Adipose tissue (tissue), 3 donors: ENCODE data around the gene ALOX15. TPM values are rescaled to one million over a fixed set of nuclear protein-coding genes. Genes with fewer than 3 reads are reported as not detected.
"Not testable (repeated sequence)": the region's sequence is repeated elsewhere in the genome, so short reads cannot be mapped to it uniquely, and the experiment has no call there.

Experiments
- H3K27ac ChIP-seq: one replicate; pipeline ENCODE4 v1.5.1; 2013; ENCODE audit warnings: low read depth, low read length
- WGBS, 3 donors: extraction: QIAGEN DNeasy Blood & Tissue Kit; methylation state at CpG; one replicate each; pipeline ENCODE4 v1.1.7; 2013; 5-methylcytosine and 5-hydroxymethylcytosine counted together
- polyA plus RNA-seq, 3 donors: library from polyadenylated mRNA; stranded (reverse); fragments of 200-250 nt; gene quantifications; one replicate each; pipeline ENCODE4 v1.2.3, GENCODE V29; 2013
- donor health status: healthy with polysubstance abuse.
- donor health status: Bipolar disorder and iron deficiency.
- donor health status: healthy.

The ALOX15 gene
- polyA plus RNA-seq, 3 donors, result 0.09 to 9.6 (median 2.5) TPM

DNA sequence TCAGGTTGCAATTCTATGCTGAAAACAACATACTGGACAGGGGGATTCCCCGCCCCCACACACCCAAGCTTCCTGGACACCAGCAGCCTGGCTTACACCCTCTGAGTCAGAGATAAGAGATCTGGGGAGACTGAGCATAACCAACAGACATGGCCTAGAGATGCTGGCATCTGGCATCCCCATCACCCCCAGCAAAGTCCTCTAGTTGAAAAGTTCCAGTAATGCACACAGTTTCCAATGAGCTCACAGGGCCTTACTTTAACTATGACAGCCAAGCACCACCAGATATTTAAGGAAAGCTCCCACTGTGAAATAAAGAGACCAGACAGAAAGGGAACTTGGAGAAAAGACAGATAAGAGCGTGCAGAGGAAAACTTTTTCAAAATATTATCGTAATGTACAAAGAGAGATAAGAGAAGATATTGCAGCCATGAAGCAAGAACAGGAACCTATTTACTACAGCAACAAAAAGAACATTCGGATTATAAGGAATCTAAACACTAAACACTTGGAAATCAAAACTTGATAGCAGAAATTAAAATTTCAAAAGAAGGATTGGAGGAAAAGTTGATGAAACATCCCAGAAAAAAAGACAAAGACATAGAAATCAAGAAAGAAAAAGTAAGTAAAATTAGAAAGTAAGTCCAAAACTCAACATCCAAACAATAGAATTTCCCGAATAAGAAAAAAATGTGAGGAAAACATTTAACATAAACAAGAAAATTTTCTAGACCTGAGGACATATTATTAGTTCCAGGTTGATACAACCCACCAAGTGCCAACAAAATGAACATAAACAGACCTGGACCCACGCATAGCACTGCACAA lies 17.2 kb upstream of the ALOX15 start:
- WGBS, 3 donors, result 66 to 73% (median 72%) methylated on average over 6 of the region's 6 CpGs
- H3K27ac ChIP-seq, result no peak overlapping the region

DNA sequence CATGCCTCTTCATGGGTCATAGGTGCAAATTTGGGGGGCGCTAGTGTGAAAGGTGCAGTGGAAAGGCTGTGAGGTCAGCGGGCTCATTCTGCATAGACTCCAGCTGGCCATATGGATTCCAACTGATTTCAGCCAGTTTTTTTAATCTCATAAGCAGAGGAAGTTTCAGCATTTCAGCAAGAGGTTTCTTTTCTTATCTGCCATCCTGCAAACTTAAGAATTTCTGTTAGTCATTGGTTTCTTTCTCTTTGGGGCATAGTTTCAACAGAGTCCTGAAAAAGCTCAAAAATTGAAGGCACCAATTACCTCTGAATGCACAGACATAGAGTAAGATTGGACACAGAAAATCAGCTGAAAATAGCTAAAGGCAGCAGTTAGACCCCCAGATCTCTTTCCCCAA lies 16.2 kb upstream of the ALOX15 start:
- no peak overlapping the region for H3K27ac ChIP-seq
- WGBS, 3 donors, result 86 to 94% (median 91%) methylated on average over 2 of the region's 2 CpGs

DNA sequence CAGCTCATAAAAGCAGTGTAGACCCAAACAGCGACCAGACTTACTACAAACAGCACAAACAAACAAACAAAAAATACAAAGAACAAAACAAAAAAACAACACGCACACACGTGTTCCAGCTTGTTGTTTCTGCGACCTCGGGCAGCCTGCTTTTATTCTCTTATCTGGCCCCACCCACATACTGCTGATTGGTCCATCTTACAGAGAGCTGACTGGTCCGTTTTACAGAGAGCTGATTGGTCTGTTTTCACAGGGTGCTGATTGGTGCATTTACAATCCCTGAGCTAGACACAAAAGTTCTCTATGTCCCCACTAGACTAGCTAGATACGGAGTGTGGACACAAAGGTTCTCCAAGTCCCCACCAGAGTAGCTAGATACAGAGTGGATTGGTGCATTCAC lies 14.5 kb upstream of the ALOX15 start:
- H3K27ac ChIP-seq, result not testable (repeated sequence)
- 84 to 93% (median 84%) methylated on average over 7 of the region's 7 CpGs for WGBS, 3 donors

DNA sequence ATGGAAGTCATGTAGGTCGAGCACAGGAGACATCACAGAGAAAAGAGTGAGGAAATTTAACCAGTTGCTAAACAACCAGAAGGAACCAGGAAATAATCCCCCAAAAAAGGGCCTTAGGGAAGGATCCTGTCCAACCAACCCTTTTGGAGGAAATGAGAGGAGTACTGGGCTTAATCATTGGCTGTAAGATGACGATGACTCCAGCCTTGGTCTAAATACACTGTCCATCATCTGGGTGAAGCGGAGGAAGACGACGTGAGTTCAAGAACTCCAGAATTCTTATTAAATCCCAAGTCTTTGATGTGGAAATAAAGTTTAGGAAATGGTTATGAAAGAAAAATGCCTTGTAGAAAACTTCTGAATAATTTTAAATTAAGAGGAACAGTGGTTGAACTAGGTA lies 11.5 kb upstream of the ALOX15 start:
- WGBS, 3 donors, result 73 to 77% (median 75%) methylated on average over 5 of the region's 5 CpGs
- H3K27ac ChIP-seq, result no peak overlapping the region

DNA sequence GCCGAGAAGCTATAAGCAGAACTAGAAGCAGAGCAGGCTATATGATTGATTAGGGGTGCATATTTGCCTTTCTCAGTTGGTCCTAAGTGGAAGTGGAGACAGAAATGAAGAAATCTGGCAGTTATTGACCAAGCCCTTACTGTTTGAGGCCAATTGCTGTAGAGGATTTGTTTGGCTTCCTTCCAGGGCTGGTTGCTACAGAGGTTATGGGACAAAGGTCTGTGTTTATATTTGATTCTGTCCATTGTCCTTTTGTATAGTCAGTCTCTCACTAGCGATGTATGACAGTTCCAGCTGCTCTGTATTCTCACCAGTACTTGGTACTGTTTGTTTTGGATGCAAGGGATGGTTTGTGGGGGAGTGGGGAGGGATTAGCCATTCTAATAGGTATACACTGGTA lies 7.3 kb upstream of the ALOX15 start:
- 21 to 38% (median 25%) methylated on average over 2 of the region's 2 CpGs for WGBS, 3 donors
- no peak overlapping the region for H3K27ac ChIP-seq

DNA sequence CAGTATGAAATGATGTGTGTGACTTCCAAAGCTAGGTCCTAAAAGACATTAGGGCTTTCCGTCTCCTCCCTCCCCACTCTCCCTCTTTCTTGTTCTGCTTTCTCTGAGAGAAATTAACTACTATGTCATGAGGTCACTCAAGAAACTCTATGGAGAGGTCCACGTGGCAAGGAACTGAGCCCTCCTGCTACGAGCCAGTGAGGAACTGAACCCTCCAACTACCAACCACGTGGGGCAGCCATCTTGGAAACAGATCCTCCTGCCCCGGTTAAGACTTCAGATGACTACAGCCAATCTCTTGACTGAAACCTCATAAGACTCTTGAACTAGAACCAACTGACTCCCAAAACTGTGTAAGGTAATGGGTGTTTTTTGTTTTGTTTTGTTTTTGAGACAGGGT lies 4.2 kb upstream of the ALOX15 start:
- 60 to 72% (median 62%) methylated on average over 5 of the region's 5 CpGs for WGBS, 3 donors
- no peak overlapping the region for H3K27ac ChIP-seq

DNA sequence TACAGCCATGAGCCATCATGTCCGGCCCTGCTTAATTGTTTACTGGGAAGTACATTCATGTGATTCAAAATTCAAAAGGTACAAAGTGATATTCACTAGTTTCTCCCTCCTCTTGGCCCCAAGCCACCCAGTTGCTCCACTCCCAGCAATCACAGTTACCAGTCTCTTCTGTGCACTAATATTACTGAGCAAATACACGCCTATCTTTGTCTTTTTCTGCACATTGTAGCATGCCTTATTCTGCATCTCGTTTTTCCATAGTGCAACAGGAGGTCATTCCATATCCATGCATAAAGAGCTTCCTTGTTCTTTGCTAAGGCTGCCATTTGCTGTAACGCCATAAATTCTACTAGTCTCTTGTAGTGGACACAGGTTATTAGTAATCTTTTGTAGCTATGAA lies 2.2 kb upstream of the ALOX15 start:
- WGBS, 3 donors, result 34 to 67% (median 63%) methylated on average over 4 of the region's 4 CpGs
- H3K27ac ChIP-seq, result no peak overlapping the region

DNA sequence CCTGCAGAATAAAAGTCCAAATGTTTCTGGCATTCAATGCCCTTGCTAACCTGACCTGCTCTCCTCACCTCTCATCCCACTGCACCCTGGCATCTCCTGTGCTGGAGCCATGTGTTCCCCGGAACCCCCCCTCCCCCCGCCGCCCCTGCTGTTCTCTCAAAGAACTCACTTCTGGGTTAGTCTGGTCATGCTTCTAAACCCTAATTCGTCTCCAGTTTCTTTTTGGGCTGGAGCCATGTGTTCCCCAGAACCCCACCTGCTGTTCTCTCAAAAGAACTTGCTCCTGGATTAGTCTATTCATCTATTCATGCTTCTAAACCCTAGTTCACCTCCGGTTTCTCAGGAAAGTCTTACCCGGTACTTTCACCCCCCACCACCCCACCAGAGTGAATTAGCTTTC lies 808 bp upstream of the ALOX15 start:
- no peak overlapping the region for H3K27ac ChIP-seq
- WGBS, 3 donors, result 11 to 30% (median 24%) methylated on average over 6 of the region's 6 CpGs

DNA sequence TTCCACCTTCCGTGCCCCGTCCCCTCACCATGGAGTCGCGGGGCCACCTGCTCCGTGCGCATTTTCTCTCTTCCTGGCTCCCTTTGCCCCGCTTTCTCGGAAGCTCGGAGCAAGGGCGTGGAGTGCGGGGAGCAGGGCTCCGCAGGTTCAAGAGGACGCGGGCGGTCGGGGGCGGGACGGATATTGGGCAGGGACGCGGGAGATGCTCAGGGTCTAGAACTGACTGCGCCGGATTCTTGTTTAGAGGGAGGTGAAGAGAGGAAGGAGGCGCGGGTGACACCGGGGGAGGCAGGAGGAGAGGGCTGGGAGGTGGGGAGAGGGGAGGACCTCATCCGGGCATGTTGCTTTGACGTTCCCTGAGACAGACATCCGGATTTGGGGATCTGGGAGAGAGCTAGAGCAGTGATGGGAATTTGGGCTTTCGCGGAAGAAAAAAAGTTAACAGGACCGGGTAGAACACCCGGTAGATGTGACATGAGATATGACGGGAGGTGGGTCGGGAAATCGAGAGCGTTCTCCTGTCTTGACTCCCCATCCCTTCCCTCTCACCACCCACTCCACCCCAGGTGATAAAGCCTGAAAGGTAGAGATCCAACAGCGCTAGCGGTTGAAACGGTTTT lies 799 bp downstream of the ALOX15 start:
- not testable (repeated sequence) for H3K27ac ChIP-seq
- WGBS, 3 donors, result 1 to 4% (median 2%) methylated on average over 20 to 36 of the region's 39 CpGs

DNA sequence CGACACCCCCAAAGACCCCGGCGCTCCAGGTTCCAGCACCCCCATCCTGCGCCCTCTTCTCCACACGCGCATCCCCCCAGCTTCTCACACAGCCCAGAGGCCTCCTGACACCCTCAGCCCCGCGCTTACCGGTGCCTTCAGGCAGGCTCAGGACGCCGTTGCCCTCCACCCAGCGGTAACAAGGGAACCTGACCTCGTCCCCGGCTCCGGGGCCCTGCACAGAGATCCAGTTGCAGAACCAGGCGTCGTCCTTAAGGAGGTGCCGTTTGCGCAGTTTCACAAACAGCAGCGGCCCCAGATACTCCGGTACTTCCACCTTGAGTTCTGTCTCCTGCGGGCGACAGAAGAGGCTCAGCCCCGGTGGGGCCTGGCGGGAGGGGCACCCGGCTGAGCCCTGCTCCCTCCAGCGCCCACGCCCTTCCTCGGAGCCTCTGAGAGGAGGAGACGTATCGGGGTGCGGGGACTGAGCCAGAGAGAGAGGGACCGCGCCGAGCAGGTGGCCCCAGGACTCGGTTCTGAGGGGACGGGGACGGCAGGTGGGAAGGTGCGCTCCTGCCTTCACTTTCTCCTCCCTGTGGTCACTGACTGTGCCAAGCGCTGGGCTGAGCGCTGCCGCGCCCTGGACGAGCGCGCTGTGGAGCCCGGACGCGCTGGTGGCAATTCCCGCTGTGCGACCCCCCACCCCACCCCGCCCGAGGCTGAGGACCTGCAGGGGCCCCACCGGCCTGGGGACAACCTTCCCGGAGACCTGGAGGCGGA lies 2.0 kb downstream of the ALOX15 start:
- H3K27ac ChIP-seq, result not testable (repeated sequence)
- WGBS, 3 donors, result 3 to 9% (median 5%) methylated on average over 21 to 25 of the region's 56 CpGs

DNA sequence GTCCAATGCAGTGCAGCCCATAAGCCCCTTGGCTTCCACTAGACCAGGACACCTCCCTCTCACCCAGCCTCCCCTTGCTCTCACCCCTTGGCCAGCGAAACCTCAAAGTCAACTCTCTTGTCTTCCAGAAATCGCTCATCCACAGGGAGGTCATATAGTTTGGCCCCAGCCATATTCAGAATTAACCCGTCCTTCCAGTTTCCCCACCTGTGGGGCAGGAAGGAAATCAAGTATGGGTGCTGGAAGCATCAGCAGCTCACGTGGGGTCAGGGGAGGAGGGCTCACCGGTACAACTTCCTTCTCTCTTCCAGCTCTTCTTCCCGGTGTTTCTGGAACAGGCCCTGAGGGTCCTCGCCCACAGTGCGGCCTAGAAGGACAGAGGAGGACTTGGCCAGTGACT lies 2.7 kb downstream of the ALOX15 start:
- not testable (repeated sequence) for H3K27ac ChIP-seq
- WGBS, 3 donors, result 36 to 59% (median 47%) methylated on average over 8 of the region's 8 CpGs

DNA sequence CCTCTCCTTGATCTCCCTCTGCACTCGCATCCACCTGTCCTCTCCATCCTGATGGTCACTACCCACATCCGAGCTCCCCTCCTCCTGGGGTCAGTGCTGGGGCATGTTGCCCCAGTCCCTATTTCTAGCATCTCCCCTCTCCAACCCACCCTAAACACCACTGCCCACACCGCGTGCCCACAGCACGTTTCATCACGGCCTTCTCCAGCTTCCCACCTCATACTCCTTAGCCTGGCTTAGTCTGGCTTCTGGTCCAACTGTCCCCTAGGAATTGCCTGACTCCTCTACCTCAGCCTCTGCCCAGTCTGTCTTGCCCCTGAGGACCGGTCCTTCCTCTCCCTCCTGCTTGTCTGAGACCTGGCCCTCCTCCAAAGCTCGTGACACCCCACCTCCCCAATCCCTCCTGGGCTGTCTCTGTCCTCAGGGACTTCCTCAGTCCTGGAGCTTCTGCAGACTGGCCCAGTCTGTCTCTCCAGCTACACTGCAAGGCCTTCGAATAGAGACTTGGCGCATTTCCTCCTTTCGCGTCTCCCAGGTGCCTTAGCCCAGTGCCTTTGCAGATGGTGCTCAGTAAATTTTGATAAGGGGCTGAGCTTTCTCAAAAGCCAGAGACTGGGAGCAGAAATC lies 4.9 kb downstream of the ALOX15 start:
- 40 to 58% (median 47%) methylated on average over 12 of the region's 12 CpGs for WGBS, 3 donors
- H3K27ac ChIP-seq, result no peak overlapping the region

DNA sequence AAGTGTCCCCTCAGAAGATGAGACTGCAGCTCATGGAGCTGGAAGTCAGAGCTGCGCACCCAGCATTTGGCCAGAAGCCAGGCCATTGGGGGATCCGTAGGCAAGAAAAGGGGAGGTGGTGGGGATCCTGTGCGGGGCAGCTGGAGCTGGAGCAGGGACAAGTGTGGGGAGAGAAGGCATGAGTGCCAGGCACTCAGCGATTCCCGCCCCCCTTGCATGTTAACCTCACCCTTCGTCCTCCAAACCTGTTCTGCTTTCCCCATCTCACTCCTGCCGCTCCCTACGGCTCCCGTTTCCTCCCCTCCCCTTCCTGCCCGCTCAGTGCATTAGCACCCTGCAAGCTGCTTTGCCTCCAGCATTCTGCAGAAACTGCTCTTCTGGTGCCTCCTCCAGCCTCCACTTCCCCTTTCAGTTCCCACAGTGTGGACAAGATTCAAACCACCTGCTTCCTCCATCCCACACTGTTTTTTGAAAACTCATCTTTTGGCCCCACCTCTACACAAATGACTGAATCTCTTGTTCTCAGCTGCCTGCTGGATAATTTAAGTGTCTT lies 5.6 kb downstream of the ALOX15 start:
- no peak overlapping the region for H3K27ac ChIP-seq
- WGBS, 3 donors, result 8 to 13% (median 9%) methylated on average over 10 of the region's 10 CpGs

DNA sequence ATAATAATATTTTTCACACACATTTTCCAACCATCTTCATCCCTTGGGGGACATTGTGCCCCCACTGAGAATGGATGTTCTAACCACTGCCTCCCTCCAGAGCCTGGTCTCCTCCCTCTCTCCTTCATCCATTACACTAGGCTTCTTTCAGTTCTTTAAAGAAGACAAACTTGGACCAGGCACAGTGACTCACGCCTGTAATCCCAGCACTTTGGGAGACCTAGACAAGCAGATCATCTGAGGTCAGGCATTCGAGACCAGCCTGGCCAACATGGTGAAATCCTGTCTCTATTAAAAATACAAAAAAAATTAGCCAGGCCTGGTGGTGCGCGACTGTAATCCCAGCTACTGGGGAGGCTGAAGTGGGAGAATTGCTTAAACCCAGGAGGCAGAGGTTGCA lies 6.5 kb downstream of the ALOX15 start:
- WGBS, 3 donors, result 51 to 69% (median 55%) methylated on average over 4 of the region's 4 CpGs
- H3K27ac ChIP-seq, result no peak overlapping the region

DNA sequence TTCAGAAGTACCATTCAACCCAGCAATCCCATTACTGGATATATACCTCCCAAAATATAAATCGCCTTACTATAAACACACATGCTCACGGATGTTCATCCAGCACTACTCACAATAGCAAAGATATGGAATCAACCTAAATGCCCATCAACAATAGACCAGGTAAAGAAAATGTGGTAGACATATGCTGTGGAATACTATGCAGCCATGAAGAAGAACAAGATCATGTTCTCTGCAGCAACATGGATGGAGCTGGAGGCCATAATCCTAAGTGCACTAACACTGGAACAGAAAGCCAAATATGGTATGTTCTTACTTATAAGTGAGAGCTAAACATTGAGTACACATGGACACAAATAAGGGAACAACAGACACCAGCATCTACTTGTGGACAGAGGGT lies 7.8 kb downstream of the ALOX15 start:
- 87 to 98% (median 91%) methylated on average over 2 of the region's 2 CpGs for WGBS, 3 donors
- H3K27ac ChIP-seq, result no peak overlapping the region

DNA sequence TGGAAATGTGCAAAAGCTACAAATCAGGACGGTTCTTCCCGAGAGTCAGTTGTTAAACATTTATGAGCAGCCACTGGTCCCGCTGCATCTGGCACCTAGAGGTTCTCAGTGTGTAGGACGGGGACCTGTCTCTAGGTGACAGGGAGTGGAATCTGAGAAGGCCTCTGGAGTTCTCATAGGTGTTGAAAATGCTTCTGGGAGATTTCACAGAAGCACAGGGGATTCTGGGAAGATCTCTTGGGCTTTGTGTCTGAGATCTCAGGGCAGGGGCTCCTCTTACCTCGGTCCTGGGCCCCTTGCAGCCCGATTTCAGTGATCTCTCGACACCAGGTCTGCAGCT lies 8.9 kb downstream of the ALOX15 start:
- WGBS, 3 donors, result 59 to 78% (median 70%) methylated on average over 7 of the region's 7 CpGs
- no peak overlapping the region for H3K27ac ChIP-seq

DNA sequence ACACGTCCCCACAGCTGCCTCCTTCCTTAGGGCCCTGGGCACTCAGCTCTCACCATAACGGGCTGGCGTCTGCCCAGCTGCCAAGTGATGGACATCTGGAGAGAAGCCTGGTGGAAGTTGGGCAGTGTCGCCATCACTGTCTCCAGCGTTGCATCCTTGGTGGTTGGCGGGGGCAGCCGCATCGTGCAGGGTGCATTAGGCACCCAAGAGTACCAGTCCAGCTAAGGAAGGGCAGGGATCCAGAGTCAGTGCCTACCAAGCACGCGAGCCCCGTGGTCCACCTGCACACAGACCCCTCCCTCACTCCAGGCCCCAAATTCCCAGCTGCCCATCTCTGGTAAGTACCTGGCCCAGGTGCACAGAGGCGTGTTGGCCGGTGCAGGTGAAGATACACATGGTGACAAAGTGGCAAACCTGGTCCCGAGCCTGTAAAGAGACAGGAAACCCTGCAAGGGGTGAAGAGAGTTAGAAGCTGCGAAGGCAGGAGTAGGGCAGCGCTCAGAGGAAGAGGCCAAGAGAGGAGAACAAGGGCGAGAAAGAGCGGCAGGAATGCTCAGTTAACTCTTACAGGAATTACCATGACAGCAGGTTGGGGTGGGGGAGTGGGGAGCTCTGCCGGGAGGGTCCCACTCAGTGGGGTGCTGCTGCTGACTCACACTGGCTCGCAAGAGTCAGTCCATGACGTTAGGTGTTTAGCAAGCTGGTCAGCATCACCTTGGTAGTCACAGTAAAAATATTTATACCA lies 9.5 kb downstream of the ALOX15 start:
- 60 to 69% (median 62%) methylated on average over 21 of the region's 21 CpGs for WGBS, 3 donors
- H3K27ac ChIP-seq, result no peak overlapping the region

DNA sequence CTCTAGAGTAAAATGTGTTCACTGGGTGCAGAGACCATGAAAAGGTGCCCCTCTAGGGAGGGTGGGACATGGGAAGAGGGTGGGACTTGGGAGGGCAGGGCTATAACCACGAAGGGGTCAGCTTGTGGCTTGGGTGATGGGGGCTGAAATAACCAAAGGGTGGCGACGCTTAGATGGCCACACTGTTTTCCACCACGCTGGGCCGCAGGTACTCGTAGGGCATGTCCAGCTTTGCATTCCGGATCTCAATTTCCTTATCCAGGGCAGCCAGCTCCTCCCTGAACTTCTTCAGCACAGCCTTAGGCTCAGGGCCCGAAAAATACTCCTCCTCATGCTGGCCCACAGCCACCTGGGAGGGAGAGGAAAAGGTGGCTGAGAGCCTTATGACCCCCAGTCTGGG lies 10.0 kb downstream of the ALOX15 start:
- WGBS, 3 donors, result 71 to 84% (median 73%) methylated on average over 8 of the region's 8 CpGs
- H3K27ac ChIP-seq, result no peak overlapping the region
